Breast epithelium (tissue), 4 donors: ENCODE results near the gene CHCHD2. TPM values are rescaled to one million over a fixed set of nuclear protein-coding genes. Genes with fewer than 3 reads are reported as not detected.
A peak's percentile ranks its signal among the peaks of the same experiment; 100 is the strongest.
"Not testable (repeated sequence)": the region's sequence is repeated elsewhere in the genome, so short reads cannot be mapped to it uniquely, and the experiment has no call there.

Experiments
- DNase-seq, 2 donors: peaks; one replicate each; pipeline ENCODE4 v3.0.0-alpha.2; 2019; ENCODE audit warnings: low spot score in 2 of 2
- H3K27ac ChIP-seq, 2 donors: fragments of 200-600 bp; sonication (generic) in 1 of 2; one replicate each; pipeline ENCODE4 v1.5.1; 2016 to 2019; ENCODE audit warnings: mild to moderate bottlenecking in 1 of 2
- H3K27me3 ChIP-seq, 2 donors: fragments of 200-600 bp; sonication (generic) in 1 of 2; one replicate each; pipeline versions ENCODE4 v1.5.1 to v1.6.0; 2017 to 2019; ENCODE audit warnings: control low read depth in 1 of 2, mild to moderate bottlenecking in 1 of 2
- H3K36me3 ChIP-seq: fragments of 200-600 bp; one replicate; pipeline ENCODE4 v1.5.1; 2019
- H3K4me1 ChIP-seq, 2 donors: fragments of 200-600 bp; sonication (generic); one replicate each; pipeline ENCODE4 v1.5.1; 2016 to 2019; ENCODE audit warnings: control low read depth in 1 of 2
- H3K4me3 ChIP-seq, 3 donors: fragments of 200-600 bp; sonication (generic); 1 replicate in 2 of 3; 2 replicates in 1 of 3; pipeline ENCODE4 v1.5.1; 2016 to 2019; ENCODE audit warnings: mild to moderate bottlenecking in 3 of 3, moderate library complexity in 2 of 3
- H3K9me3 ChIP-seq, 2 donors: fragments of 200-600 bp; sonication (generic) in 1 of 2; one replicate each; pipeline ENCODE4 v1.5.1; 2016 to 2019; ENCODE audit warnings: control low read depth in 1 of 2
- POLR2A ChIP-seq: fragments of 450-650 bp; IDR thresholded peaks from one replicate; pipeline ENCODE4 v1.6.1; 2016; ENCODE audit warnings: antibody characterized with exemption, mild to moderate bottlenecking, moderate library complexity
- POLR2AphosphoS5 ChIP-seq, 3 donors: sonication (generic); formaldehyde crosslinking; IDR thresholded peaks; one replicate each; pipeline ENCODE4 v1.6.1; 2017; ENCODE audit warnings: antibody characterized with exemption in 3 of 3
- intact Hi-C: fragments of 100-400 bp; cut with DNase I; formaldehyde crosslinking; loops from one replicate; pipeline ENCODE4 v1.15.1; 2023; ENCODE audit warnings: low total_unique reads
- total RNA-seq, 3 donors: library from RNA; depleted of rRNA; stranded (reverse); fragments of >200 nt; gene quantifications; one replicate each; pipeline ENCODE4 v1.1.0, GENCODE V29; 2016
- TF ChIP-seq, protein P1 (sequence below), 3 donors: fragments of 450-650 bp; IDR thresholded peaks; one replicate each; pipeline ENCODE4 v1.5.1; 2016 to 2017; ENCODE audit warnings: antibody characterized with exemption in 3 of 3, mild to moderate bottlenecking in 3 of 3, moderate library complexity in 3 of 3

The CHCHD2 gene
- total RNA-seq, 3 donors from 2014 or later, result 327 to 371 (median 363) TPM

DNA sequence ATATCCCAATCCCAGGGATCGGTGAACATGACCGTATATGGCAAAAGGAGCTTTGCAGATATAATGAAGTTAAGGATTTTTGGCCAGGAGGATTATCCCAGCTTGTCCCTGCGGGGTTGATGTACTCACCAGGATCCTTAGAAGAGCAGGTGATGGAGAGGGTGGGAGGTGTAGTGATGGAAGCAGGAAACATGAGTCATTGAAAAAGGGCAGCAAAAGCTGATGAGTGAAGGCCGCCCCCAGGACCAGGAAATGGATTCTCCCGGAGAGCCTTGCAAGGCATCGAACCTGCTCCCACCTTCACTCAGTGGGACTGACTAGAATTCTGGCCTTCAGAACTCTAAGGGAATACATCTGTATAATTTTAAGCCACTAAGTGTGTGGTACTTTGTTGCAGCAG lies 15.2 kb upstream of the CHCHD2 start:
- H3K27ac ChIP-seq, result no peak overlapping the region
- no peaks in the 10 kb centered on the region for H3K27me3 ChIP-seq
- no peaks in the 10 kb centered on the region for H3K4me1 ChIP-seq
- no peak overlapping the region for H3K4me3 ChIP-seq
- intact Hi-C loops, result no loop called here
- TF ChIP-seq, protein P1, sequence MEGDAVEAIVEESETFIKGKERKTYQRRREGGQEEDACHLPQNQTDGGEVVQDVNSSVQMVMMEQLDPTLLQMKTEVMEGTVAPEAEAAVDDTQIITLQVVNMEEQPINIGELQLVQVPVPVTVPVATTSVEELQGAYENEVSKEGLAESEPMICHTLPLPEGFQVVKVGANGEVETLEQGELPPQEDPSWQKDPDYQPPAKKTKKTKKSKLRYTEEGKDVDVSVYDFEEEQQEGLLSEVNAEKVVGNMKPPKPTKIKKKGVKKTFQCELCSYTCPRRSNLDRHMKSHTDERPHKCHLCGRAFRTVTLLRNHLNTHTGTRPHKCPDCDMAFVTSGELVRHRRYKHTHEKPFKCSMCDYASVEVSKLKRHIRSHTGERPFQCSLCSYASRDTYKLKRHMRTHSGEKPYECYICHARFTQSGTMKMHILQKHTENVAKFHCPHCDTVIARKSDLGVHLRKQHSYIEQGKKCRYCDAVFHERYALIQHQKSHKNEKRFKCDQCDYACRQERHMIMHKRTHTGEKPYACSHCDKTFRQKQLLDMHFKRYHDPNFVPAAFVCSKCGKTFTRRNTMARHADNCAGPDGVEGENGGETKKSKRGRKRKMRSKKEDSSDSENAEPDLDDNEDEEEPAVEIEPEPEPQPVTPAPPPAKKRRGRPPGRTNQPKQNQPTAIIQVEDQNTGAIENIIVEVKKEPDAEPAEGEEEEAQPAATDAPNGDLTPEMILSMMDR (IDR thresholded peaks at IDR 0.05), result no peak
- TF ChIP-seq POLR2AphosphoS5 (IDR thresholded peaks at IDR 0.05) (no peak), POLR2A (no peak)
- H3K36me3 ChIP-seq, result no peaks in the 10 kb centered on the region
- DNase-seq, result no peak
- no peaks in the 10 kb centered on the region for H3K9me3 ChIP-seq

DNA sequence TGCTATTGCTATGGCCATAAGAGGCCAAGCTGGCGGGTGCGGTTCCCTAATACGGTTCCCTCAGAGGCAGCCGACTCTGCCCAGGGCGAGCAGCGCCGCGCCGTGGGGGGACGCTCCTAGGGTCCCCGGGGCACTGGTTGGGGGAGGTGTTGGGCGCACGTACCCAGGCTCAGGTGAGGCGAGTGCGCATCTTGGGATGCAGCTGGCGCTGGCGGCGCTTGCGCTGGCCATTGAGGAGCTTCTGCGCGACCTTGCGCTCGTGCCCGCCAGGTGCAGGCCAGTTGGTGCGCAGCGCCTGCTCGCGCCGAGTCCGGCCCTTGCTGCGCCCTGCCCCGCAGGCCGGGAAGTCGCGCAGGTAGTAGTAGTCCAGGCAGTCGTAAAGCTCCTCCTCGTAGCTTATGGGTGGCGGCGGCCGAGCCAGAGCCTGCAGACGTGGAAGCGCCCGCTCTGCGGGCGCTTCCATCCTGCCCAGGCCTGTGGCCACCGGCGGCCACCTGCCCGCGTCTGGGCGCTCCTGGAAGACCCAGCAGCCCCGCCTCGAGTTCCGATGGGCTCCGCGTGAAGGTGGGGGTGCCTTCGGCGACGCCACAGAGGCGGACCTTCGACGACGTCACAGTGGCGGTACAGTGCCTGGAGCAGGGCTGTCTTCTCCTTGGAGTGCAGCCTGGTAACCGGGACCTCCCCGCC lies 9.7 kb upstream of the CHCHD2 start, which contains the start of gene NUPR2:
TSS of gene NUPR2 (minus strand) at position 566 of the 687 bp plus-strand sequence. CDS start at position 463, 103 bp downstream.
- H3K4me1 ChIP-seq, result no peaks in the 10 kb centered on the region
- no peaks in the 10 kb centered on the region for H3K9me3 ChIP-seq
- intact Hi-C loops, result no loop called here
- peaks cover 0 to 7% of the 10 kb centered on the region in 2 donors for H3K27me3 ChIP-seq
- H3K27ac ChIP-seq, result peak within 1 kb of the TSS in 1 of 2 donors; percentile 74
- H3K36me3 ChIP-seq, result no peaks in the 10 kb centered on the region
- peak in 1 of 2 donors; percentile 65 for DNase-seq
- H3K4me3 ChIP-seq, result peak within 1 kb of the TSS in 2 of 3 donors; percentile 55 to 60
- TF ChIP-seq, protein P1 (IDR thresholded peaks at IDR 0.05), result no peak
- no peak for TF ChIP-seq POLR2A
- TF ChIP-seq POLR2AphosphoS5 (IDR thresholded peaks at IDR 0.05), result no peak

DNA sequence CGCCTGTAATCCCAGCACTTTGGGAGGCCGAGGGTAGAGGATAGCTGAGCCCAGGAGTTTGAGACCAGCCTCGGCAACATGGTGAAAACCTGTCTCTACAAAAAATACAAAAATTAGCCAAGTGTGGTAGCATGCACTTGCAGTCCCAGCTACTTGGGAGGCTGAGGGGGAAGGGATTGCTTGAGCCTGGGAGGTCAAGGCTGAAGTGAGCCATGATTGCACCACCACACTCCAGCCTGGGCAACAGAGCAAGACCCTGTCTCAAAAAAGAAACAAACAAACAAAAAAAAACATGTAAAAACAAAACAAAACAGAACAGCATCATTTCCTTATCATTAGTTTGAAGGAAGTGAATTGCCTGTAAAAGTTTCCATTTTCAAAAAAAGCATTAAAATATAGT lies 6.0 kb upstream of the CHCHD2 start:
- H3K27ac ChIP-seq, intact Hi-C loops, H3K4me3 ChIP-seq, H3K4me1 ChIP-seq, H3K27me3 ChIP-seq, DNase-seq, H3K9me3 ChIP-seq, H3K36me3 ChIP-seq: not testable (repeated sequence)

DNA sequence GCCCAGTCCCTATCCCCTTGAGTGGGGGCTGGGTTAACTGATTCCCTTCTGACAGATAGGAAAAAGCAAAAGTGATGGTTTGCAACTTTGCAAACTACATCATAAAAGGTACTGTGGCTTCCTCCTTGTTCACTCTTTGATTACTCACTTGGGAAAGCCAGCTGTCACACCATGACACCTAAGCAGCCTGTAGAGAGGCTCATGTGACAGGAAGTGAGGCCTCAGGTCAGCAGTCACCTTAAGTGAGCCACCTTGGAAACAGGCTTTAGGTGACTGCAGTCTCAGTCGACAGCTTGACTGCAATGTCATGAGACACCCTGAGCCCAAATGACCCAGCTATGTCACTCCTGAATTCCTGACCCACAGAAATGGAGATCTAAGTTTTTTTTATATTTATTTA lies 4.3 kb upstream of the CHCHD2 start:
- Histone ChIP-seq H3K4me3 (no peak overlapping the region), H3K9me3 (no peaks in the 10 kb centered on the region), H3K27me3 (peaks cover 0 to under 1% of the 10 kb centered on the region in 2 donors), H3K36me3 (no peaks in the 10 kb centered on the region), H3K27ac (no peak overlapping the region), H3K4me1 (no peaks in the 10 kb centered on the region)
- TF ChIP-seq POLR2AphosphoS5 (IDR thresholded peaks at IDR 0.05) (no peak), POLR2A (no peak)
- TF ChIP-seq, protein P1 (IDR thresholded peaks at IDR 0.05), result no peak
- intact Hi-C loops, result no loop called here
- no peak for DNase-seq

DNA sequence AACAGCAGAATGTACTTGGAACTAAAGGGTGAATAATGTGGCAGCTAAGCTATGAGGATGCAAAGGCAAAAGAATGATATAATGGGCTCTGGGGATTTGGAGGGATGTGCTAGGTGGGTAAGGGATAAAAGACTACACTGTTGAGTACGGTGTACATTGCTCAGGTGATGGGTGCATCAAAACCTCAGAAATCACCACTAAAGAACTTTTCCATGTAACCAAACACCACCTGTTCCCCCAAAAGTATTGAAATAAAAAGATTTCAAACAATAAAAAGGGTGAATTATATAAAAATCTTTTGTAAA lies 1.6 kb upstream of the CHCHD2 start:
- no peak overlapping the region for H3K27ac ChIP-seq
- H3K4me3 ChIP-seq, result no peak overlapping the region
- no peaks in the 10 kb centered on the region for H3K27me3 ChIP-seq
- H3K4me1 ChIP-seq, result no peaks in the 10 kb centered on the region
- intact Hi-C loops, result no loop called here
- DNase-seq, result no peak
- no peaks in the 10 kb centered on the region for H3K36me3 ChIP-seq
- TF ChIP-seq POLR2A, result no peak
- TF ChIP-seq, protein P1 (IDR thresholded peaks at IDR 0.05), result no peak
- TF ChIP-seq POLR2AphosphoS5 (IDR thresholded peaks at IDR 0.05), result no peak
- no peaks in the 10 kb centered on the region for H3K9me3 ChIP-seq
